Spleen (tissue), 7 donors: ENCODE data around the gene HRH1.

Source experiments
- CTCF ChIP-seq, 11 experiments: fragments of 200-600 bp in 7 of 11; fragments of 450-650 bp in 4 of 11; sonication (generic) in 4 of 11; IDR thresholded peaks in 8 of 11; conservative IDR thresholded peaks in 3 of 11; 1 replicate in 7 of 11; 2 replicates in 4 of 11; pipeline versions ENCODE4 v1.4.0 to v1.8.0; 2016 to 2021; ENCODE audit warnings: antibody characterized with exemption in 11 of 11, inconsistent platforms in 4 of 11, mild to moderate bottlenecking in 1 of 11
- POLR2A ChIP-seq, 3 donors: fragments of 450-650 bp; IDR thresholded peaks; one replicate each; pipeline ENCODE4 v1.5.1; 2017; ENCODE audit warnings: antibody characterized with exemption in 3 of 3, mild to moderate bottlenecking in 1 of 3
- POLR2AphosphoS5 ChIP-seq, 3 donors: sonication (generic); formaldehyde crosslinking; IDR thresholded peaks; one replicate each; pipeline ENCODE4 v1.5.1; 2017; ENCODE audit warnings: antibody characterized with exemption in 3 of 3
- donor health status: DM: no; HTN: no; CAD: no; lungs with moderate emphysema.
- donor health status: DM: no; HTN: no; CAD: no.
- donor health status: DM: no; HTN: no; CAD: no.

- no peak for TF ChIP-seq CTCF (IDR thresholded peaks at IDR 0.05 in 8 of 11, conservative IDR thresholded peaks at IDR 0.05 in 3 of 11)
- no peak for TF ChIP-seq POLR2AphosphoS5 (IDR thresholded peaks at IDR 0.05)
- TF ChIP-seq POLR2A (IDR thresholded peaks at IDR 0.05) = no peak
Measured at GRCh38 chr3:11128682-11129632, 25.3 kb upstream of the HRH1 start.
